Activated T-cell treated with anti-CD3 and anti-CD28 coated beads for 1 hour (primary cell): ENCODE data around the gene IQGAP3.
A peak's percentile ranks its signal among the peaks of the same experiment; 100 is the strongest.

Source experiments
- DNase-seq: peaks from one replicate; pipeline ENCODE4 v3.0.0-alpha.2; 2020; ENCODE audit warnings: low read depth

Gene IQGAP3

DNA sequence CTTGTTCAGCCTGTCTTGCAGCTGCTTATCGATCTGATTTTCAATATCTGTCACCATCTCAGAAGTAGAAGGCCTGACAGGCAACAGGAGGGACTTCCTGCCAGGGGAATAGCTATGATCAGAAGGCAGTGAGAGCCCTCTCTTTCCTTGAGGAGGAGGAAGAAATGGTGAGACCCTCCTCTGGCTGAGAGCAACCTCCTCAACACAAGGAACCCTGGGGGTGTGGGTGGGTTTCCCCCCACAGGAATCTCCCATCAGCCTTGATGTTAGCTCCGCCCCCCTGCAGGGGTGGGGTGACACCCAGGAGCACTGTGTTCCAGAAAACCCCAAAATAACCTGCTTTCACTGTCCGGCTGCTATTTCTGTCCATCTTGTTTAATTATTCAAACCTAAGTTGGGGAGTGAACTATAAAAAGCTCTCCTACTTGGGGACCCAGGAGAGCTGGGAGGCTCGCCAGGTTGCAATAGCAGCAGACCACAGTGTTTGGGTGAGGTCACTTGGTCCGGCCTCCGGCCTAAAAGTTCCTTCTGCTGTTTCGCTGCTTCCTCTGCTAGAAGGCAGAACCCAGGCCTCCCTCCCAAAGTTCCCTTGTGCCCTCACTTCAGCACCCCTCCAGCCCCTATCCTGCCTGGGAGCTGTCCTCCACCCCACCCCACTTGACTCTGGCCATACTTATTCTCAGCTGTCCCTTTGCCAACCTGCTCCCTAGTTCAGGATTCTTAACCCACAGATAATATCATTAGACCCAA lies 64.0 kb downstream of the IQGAP3 start:
- no peak for DNase-seq

GRCh38 chr1:156506450-156506849 lies 65.9 kb downstream of the IQGAP3 start:
- DNase-seq, result no peak

DNA sequence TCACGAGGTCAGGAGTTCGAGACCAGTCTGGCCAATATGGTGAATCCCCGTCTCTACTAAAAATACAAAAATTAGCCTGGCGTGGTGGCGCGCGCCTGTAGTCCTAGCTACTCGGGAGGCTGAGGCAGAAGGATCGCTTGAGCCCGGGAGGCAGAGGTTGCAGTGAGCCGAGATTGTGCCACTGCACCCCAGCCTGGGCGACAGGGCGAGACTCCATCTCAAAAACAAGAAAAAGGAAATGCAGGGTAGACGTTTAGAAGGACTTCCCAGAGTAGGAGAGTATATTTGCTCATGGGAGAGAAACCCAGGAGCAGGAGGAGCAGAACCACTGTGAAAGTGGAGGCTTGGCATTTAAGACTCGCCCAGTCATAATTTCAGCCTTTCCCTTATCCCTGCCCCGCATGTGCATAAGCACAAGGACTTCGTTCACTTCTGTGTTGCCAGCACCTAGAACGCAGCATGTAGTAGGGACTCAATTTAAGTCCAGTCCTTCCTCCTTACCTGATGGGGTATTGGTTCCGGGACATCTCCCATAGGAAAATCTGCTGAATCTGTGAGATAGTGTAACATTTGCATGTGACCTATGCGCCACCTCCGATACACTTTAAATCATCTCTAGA lies 66.6 kb downstream of the IQGAP3 start:
- DNase-seq, result no peak

DNA sequence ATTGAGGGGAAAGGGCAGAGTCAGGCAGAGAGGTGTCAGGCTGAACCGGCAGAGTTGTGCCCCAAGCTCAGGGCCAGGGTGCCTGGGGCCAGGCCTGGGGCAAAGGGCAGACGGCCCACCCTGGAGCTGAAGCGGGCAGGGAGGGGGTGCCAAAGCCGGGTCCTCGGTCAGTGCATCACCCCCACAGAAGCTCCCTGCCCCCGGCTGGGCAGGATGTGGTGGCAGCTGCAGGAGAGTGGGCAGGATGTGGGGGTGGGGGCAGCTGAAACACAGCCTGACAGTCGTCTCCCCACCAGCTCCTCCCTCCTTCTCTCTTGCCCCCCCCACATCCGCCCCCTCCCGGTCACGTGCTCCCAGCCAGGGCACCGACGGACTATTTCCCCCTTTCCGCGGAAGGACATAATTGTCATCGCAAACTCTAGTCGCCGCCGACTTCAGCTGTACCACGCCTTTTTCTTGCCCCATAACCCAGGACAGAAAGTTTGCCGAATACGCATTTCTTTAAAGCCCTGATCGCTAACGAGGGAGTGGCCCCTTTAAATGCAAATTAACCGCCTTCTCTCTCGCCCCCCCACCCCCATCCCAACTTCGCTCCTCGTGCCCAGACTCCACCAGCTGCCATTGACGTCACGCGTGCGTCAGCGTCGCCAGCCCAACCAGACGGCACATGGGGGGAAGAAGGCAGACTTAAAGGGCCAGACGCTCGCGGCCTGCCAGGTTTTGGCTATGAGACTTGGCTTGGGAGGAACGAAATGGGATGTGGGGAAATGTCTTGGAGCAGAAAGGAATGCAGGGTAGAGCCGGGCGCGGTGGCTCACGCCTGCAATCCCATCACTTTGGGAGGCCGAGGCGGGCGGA lies 67.3 kb downstream of the IQGAP3 start:
- DNase-seq, result peak; percentile 94

DNA sequence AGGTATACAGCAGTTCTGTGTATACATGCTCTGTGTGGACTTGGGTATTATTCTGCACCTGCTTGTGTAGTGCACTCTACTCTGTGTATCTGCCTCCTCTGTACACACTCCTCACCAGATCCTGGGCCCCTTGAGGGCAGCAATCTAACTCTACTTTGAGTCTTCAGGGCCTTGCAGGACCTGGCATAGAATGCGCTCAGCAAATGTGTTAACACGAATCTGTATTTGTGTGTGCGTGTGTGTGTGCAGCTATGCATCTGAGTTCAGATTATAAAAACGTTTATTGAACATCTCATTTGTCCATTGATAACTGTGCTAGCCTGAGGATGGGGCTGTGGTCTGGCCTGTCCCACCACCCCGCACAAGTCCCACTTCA lies 67.9 kb downstream of the IQGAP3 start:
- DNase-seq, result no peak

DNA sequence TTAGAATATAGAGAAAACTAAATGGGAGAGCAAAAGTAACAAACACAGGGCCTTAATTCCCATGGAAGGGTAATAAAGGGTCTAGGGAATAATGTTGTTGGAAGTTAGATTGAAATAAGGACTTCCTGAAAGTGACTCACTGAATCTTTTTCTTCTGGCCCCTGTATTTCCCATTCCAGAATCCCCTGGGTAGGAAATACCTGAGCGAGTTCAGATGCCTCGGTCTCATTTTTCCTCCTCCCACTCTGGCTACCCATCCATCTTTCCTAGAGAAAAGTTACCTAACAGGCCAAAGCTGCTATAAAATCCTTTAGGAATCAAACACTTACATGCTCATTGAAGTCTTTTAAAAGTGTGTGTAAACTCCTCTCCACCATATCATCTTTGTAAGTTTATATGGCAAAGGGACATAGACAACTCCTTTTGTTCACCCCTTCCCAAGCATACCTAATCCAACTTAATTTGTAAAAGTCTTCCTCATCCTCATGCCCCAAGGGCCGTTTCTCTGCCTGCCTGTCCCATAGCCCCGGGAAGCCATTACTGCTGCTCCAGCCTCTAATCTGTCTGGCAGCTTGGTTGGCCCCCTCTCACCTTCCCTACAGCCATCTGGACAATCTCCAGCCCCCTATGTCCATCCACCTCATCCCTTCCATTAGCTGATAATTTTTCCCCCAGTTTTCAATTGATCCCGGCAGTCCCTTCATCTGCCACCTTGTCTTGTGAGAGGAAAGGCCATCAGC lies 68.5 kb downstream of the IQGAP3 start:
- no peak for DNase-seq

GRCh38 chr1:156502894-156503697 lies 69.3 kb downstream of the IQGAP3 start:
- no peak for DNase-seq

- DNase-seq, result no peak
These were observed 69.9 kb downstream of the IQGAP3 start for GRCh38 chr1:156502391-156502893.

DNA sequence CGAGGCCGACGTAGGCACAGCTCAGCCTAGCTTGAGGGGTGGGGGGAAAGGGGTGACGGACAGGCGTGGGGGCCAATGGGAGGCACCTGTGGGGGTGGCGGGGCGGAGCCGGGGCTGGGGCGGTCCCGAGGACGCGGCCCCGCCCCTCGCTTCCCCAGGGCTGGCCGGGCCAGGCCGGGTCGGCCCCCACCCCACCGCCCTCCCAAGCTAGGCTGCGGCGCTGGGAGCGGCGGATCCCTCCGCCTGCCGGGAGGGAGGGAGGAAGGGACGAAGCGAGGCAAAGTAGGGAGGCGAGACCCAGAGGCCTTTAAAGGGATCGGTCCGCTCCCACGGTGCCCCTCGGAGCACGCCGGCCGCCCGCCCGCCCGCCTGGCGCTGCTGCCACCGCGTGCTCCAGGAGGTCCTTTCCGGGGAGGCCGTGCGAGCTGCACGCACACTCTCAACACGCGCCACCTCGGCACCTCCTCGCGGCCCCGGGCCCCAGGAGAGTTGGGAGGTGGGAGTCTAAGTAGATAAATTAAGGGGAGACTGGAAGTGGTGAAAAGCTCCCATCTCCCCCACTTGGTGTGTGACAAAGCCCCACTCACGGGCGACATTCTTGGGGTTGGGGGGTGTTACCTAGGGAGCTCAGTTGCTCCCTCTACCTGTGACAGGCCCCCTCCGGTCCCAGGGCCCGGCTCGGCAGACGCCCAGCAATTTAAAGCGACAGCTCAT lies 71.4 kb downstream of the IQGAP3 start:
- peak; percentile 96 for DNase-seq

DNA sequence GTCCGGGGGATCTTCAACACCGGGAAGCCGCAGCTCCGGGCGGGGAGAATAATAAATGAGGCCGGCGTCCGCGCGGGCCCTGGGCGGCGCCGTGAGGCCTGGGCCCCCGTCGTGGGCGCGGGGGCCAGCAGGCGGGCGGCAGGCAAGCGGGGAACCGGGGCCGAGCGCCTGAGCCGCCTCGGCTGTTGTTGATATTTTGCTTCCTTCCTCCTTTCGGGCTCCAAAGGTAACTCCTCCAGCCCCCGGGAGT lies 71.9 kb downstream of the IQGAP3 start, which contains the start of gene MEF2D:
Gene MEF2D, minus strand, starts transcription at position 233 of the 250 bp plus-strand sequence. CDS start 17,483 bp downstream, outside the sequence.
- no peak for DNase-seq

- DNase-seq, result peak; percentile 27
These were observed 72.4 kb downstream of the IQGAP3 start for GRCh38 chr1:156499842-156500542.

- DNase-seq, result no peak
These were observed 73.0 kb downstream of the IQGAP3 start for GRCh38 chr1:156499194-156499841.

DNA sequence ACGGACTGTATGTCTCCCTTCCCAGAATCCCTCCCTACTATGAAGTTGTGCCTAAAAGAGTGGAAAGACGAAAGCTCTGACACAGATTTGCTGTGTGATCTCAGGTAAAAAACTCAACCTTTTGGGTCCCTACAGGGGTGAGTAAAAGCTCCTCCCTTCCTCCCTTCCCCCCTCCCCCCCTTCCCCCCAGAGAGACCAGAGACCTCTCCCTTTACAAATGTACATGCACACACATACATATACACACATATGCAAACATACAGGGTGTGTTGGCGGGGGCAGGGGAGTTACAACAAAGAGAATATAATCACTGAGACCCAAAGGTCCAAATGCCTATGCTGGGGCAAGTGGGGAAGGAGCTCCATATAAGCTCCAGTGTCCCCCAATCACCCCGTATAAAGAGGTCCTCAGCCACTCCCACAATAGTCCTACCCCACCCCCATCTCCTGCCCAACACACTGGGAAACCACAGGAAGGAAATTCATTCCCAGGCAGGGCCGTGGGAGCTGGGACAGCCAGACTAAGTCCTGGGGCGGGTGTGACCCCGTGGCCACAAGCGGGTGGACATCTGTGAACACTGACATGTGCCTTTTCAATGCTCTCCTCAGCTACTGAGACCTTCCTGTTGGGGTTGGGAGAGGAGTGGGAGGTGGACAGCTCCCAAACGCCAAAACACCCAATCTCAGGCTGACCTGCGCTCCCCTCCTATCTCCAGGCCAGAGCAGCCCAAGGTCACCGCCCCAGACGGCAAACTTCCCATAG lies 73.8 kb downstream of the IQGAP3 start:
- DNase-seq, result no peak

DNA sequence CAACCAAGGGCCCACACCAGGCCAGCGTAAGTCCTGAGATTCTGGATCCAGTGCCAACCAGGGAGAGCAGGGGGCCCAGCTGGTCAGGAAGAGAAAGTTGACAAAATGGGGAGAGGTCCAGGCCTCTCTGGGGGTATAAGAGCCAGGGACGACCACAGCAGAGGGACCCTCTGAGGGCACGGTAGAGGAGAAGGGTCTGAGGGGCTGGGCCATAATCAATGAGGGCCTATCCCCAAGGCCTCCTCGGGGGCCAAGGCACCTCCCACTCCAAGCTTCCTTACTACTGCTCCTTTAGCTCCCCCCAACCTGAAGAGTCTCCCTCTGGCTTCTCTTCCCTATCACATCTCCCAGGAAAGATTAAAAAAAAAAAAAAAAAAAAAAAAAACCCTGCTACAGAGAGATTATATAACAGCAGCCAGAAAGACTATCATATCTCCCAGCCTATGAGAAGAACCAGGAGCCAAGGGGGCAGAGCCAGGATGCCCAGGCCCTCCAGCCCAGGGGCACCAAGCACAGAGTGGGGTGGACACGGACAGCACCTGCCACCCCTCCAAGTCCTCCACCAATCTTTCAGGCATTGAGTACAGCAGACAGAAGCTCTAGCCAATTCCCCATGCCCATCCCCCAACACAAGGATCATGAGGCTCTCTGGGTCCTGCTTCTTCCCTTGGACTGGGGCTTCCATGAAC lies 74.5 kb downstream of the IQGAP3 start:
- no peak for DNase-seq

DNA sequence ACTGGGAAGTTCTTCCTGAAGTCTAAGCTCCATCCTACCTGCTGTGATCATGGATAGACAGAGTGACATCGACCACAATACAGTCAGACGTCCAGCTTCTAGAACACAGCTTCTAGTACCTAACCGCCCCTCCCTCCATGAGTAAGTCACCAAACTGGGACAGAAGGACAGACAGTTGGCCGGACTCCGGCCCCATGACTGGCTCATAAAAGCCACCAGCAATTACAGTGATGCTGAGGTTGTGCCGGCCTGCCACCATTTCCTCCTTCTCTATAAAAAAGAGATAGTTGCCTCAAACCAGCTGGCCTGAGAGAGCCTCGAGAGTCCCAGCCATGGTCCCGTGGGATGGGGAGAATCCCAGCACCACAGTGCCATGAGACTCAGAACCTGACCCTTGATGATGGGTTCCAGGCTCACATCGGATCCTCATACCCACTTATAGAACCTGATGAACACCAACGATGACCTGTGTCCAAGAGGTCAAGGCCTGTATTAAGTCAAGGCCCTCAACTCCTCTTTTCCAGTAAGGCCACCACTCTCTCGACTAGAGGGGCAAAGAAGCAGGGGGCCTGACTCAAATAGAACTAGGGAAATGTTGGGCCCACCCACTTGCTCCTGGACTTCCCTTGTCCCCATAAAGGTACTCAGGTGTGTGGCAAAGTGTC lies 75.2 kb downstream of the IQGAP3 start:
- DNase-seq, result no peak

DNA sequence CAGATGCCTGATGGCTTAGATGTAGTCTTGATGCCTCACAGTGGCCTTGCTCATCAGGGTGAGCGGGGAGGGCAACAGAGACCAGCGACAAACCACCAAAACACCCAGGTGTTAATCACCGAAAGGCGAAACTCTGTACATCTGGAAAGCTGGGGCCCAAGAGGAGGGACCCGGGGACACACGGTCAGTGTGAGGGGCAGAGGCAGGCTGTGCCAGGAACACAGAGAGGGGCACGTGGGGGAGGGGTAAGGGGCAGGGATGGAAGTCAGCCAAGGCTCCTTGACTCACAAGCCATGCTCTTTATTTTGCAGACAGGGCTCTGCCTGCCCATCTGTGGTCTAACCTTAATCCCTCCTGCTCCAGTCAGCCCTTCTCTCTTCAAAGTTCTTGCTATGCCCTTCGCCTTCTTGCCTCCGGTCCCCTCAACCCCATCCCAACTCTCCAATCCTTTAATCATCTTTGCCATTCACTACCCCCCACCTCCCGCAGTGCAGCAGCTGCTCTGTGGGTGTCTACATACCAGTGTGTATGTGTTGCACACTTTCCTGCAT lies 76.1 kb downstream of the IQGAP3 start:
- DNase-seq, result no peak

- no peak for DNase-seq
These were observed 76.8 kb downstream of the IQGAP3 start for GRCh38 chr1:156495401-156496140.
